ENCODE data around the gene RFX3. TPM values are rescaled to one million over a fixed set of nuclear protein-coding genes. Genes with fewer than 3 reads are reported as not detected.
A peak's percentile ranks its signal among the peaks of the same experiment; 100 is the strongest.

The RFX3 gene
- total RNA-seq, 1 experiment from 2014 or later, result 9.9 TPM

DNA sequence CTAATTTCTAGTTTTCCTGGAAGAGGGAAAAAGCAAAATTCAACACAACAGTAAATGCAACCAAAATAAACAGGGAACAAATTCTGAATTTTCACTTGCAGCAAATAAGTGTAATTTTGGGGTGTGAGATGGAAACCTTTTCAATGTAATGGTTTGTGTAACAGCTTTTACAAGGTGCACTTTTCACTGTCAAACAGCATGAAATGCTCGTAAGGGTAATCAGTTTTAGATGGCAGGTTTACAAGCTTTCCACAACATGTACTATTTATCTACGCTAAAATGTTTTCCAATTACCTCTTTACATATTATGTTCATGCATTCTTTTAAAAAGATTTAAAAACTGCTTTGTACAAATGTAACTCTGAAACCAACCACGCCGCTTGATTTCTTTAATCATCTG is 115.3 kb downstream of the RFX3 start:
- no peak overlapping the region for H2AFZ ChIP-seq (ENCODE audit: low read length)
- H3K27ac ChIP-seq (ENCODE audit: insufficient read length, low read depth, low read length), result no peak overlapping the region
- no peaks in the 10 kb centered on the region for H3K23me2 ChIP-seq (ENCODE audit: insufficient read length, low read depth, low read length, poor library complexity, severe bottlenecking)
- H2BK12ac ChIP-seq (ENCODE audit: insufficient read length, low read depth, low read length), result no peak overlapping the region
- TF ChIP-seq CTCF (conservative IDR thresholded peaks at IDR 0.05), result no peak
- no peak overlapping the region for H3K18ac ChIP-seq (ENCODE audit: insufficient read length, low read depth, low read length)
- H3K4me1 ChIP-seq (ENCODE audit: insufficient read depth, low read length), result no peaks in the 10 kb centered on the region
- WGBS (ENCODE audit: extremely low coverage, insufficient read length, low lambda C conversion rate), result no CpG with 5 or more reads among the region's 4 CpGs
- no peaks in the 10 kb centered on the region for H3K27me3 Mint-ChIP-seq (ENCODE audit: low read depth)
- no peaks in the 10 kb centered on the region for H3K4me1 Mint-ChIP-seq
- no peaks in the 10 kb centered on the region for H3K36me3 Mint-ChIP-seq (ENCODE audit: insufficient read depth in 1 of 3, low read depth in 3 of 3)
- no peak overlapping the region for H3K14ac ChIP-seq (ENCODE audit: insufficient read depth, low read length)
- no peak overlapping the region for H3K4me2 ChIP-seq (ENCODE audit: insufficient read depth, insufficient read length, low read length)
- no peak overlapping the region for H3K4ac ChIP-seq (ENCODE audit: low read depth, low read length)
- no peaks in the 10 kb centered on the region for H3K79me1 ChIP-seq (ENCODE audit: insufficient read depth, low read depth, low read length, poor library complexity, severe bottlenecking)
- no peak overlapping the region for H3K9ac ChIP-seq (ENCODE audit: extremely low read depth, insufficient read length, low read length)
- no peak overlapping the region for H3K4me3 Mint-ChIP-seq
- no peak overlapping the region for H2AK5ac ChIP-seq (ENCODE audit: insufficient read length, low read length)
- H2BK120ac ChIP-seq (ENCODE audit: low read depth, low read length, poor library complexity, severe bottlenecking), result no peak overlapping the region
- 0 out of 7 replicates have a peak overlapping the region, but pooled peaks of 1 of the 3 experiments have one; percentile 15 for H3K27ac Mint-ChIP-seq
- no peak overlapping the region for H2BK20ac ChIP-seq (ENCODE audit: low read depth, low read length, poor library complexity, severe bottlenecking)
- no peak overlapping the region for H4K8ac ChIP-seq (replicated peaks; ENCODE audit: insufficient read length, low read depth, low read length)
- no peak overlapping the region for H2BK5ac ChIP-seq (ENCODE audit: insufficient read length, low read length)
- no peak overlapping the region for H4K5ac ChIP-seq (ENCODE audit: insufficient read length, low read depth, low read length)
- no peak overlapping the region for H3K23ac ChIP-seq (ENCODE audit: insufficient read length, low read depth, low read length)
- H3K9me3 Mint-ChIP-seq, result no peaks in the 10 kb centered on the region
- no peaks in the 10 kb centered on the region for H3K27me3 ChIP-seq (ENCODE audit: insufficient read depth, low read length)
- no peak overlapping the region for H2BK15ac ChIP-seq (ENCODE audit: low read depth, low read length)
- H3T11ph ChIP-seq (ENCODE audit: low read length), result no peak overlapping the region
- no peaks in the 10 kb centered on the region for H3K9me3 ChIP-seq (ENCODE audit: control insufficient read depth, low read depth, low read length)
- no peaks in the 10 kb centered on the region for H4K20me1 ChIP-seq (ENCODE audit: control insufficient read depth, insufficient read depth, insufficient read length)
- H3K56ac ChIP-seq (ENCODE audit: insufficient read length, low read depth, low read length), result no peak overlapping the region
- DNase-seq, result no peak
- H3K79me2 ChIP-seq (ENCODE audit: insufficient read depth, low read length), result no peaks in the 10 kb centered on the region
- no peak overlapping the region for H4K91ac ChIP-seq (ENCODE audit: insufficient read length, low read depth, low read length)

Measured in H9 (cell line).